GM12878 (cell line): ENCODE data around the gene WTAP. TPM values are rescaled to one million over a fixed set of nuclear protein-coding genes. Genes with fewer than 3 reads are reported as not detected.
"Not testable (repeated sequence)": the region's sequence is repeated elsewhere in the genome, so short reads cannot be mapped to it uniquely, and the experiment has no call there.

Source experiments
- ATAC-seq: fragments of 200-7000 bp; cut with Tn5 transposase; 3 replicates; pipeline ENCODE4 v1.9.1; 2020; ENCODE audit warnings: mild to moderate bottlenecking, moderate library complexity
- BruUV-seq: library from RNA; stranded (reverse); fragments of 400-500 nt; replicated peaks from 2 replicates; lab custom pipeline; 2021; lab: Mats Ljungman, UMichigan
- CTCF ChIA-PET: fragments of 300-600 bp; sonication (Branson Sonifier 250); formaldehyde crosslinking; extraction: SDS; loops from one replicate; lab custom pipeline; 2021; ENCODE audit warnings: inconsistent platforms; lab: Yijun Ruan, JAX
- POLR2A ChIA-PET: fragments of 350-600 bp; formaldehyde crosslinking; extraction: SDS; loops from one replicate; lab custom pipeline; 2021; ENCODE audit warnings: inconsistent platforms; lab: Charles Lee
- RAD21 ChIA-PET: fragments of 300-600 bp; sonication (Branson Sonifier 250); formaldehyde crosslinking; loops from one replicate; lab custom pipeline; 2023; ENCODE audit warnings: antibody characterized with exemption; ENCODE audit not compliant: unreplicated experiment; lab: Charles Lee
- SMC1A ChIA-PET: fragments of 300-600 bp; sonication (Branson Sonifier 250); formaldehyde crosslinking; loops from one replicate; lab custom pipeline; 2023; ENCODE audit not compliant: unreplicated experiment, uncharacterized antibody; lab: Charles Lee
- DNase-seq: peaks from one replicate; pipeline ENCODE4 v3.0.0-alpha.2; 2011; ENCODE audit warnings: low read depth, low spot score
- FAIRE-seq: peaks from 3 replicates; lab custom pipeline; 2011; peaks lifted over from hg19 to GRCh38; lab: Jason Lieb, UNC
- H2AFZ ChIP-seq: 2 replicates; pipeline ENCODE4 v1.6.0; 2011; ENCODE audit warnings: low read depth, low read length, control low read depth; ENCODE audit not compliant: control insufficient read depth
- H3K27ac ChIP-seq: 2 replicates; pipeline ENCODE4 v1.5.1; 2011; ENCODE audit warnings: control low read depth; ENCODE audit not compliant: control insufficient read depth, insufficient read depth
- H3K27me3 ChIP-seq, 2 experiments: replicated peaks in 1 of 2; 2 replicates each; pipeline versions ENCODE4 v1.6.0 to v1.6.1; 2011; ENCODE audit warnings: low read length in 1 of 2; ENCODE audit not compliant: control insufficient read depth in 2 of 2, insufficient read depth in 2 of 2
- H3K36me3 ChIP-seq, 2 experiments: 2 replicates each; pipeline ENCODE4 v1.5.1; 2011; ENCODE audit warnings: low read length in 1 of 2; ENCODE audit not compliant: control insufficient read depth in 2 of 2, insufficient read depth in 2 of 2
- H3K4me1 ChIP-seq: 2 replicates; pipeline ENCODE4 v1.6.1; 2011; ENCODE audit warnings: mild to moderate bottlenecking, low read length, moderate library complexity, mixed read lengths; ENCODE audit not compliant: control insufficient read depth, insufficient read depth
- H3K4me2 ChIP-seq: 2 replicates; pipeline ENCODE4 v1.6.0; 2011; ENCODE audit warnings: control low read depth; ENCODE audit not compliant: control insufficient read depth, insufficient read depth
- H3K4me3 ChIP-seq: fragments of 200-600 bp; sonication (generic); 2 replicates; pipeline ENCODE4 v1.5.1; 2016
- H3K79me2 ChIP-seq: 2 replicates; pipeline ENCODE4 v1.6.0; 2011; ENCODE audit warnings: low read length; ENCODE audit not compliant: control insufficient read depth, insufficient read depth
- H3K9ac ChIP-seq: 2 replicates; pipeline ENCODE4 v1.8.0; 2011; ENCODE audit warnings: low read length, control low read depth, mixed read lengths; ENCODE audit not compliant: control insufficient read depth, insufficient read depth
- H3K9me3 ChIP-seq: replicated peaks from 3 replicates; pipeline ENCODE4 v1.5.1; 2011; ENCODE audit warnings: mild to moderate bottlenecking, low read length; ENCODE audit not compliant: control insufficient read depth, insufficient read depth
- H4K20me1 ChIP-seq: 2 replicates; pipeline ENCODE4 v1.6.0; 2011; ENCODE audit not compliant: control insufficient read depth, insufficient read depth
- ESRRA ChIP-seq: IDR thresholded peaks from 2 replicates; pipeline ENCODE4 v1.6.1; 2012; ENCODE audit warnings: mild to moderate bottlenecking, low read length, improper control_type of control experiment
- EZH2 ChIP-seq: IDR thresholded peaks from 2 replicates; pipeline ENCODE4 v1.6.1; 2012; ENCODE audit warnings: low read depth, mild to moderate bottlenecking, control low read depth, inconsistent platforms, low read length, borderline replicate concordance; ENCODE audit not compliant: control insufficient read depth
- HCFC1 ChIP-seq: fragments of 150-350 bp; IDR thresholded peaks from 2 replicates; pipeline ENCODE4 v1.6.1; 2014; ENCODE audit warnings: low read length
- RELB ChIP-seq: fragments of 450-650 bp; IDR thresholded peaks from 2 replicates; pipeline ENCODE4 v1.6.1; 2017; ENCODE audit warnings: low read depth, mild to moderate bottlenecking, moderate library complexity
- WGBS: methylation state at CpG from one replicate; pipeline ENCODE4 v1.1.6; 2016; ENCODE audit warnings: low lambda C conversion rate; ENCODE audit not compliant: insufficient replicate concordance, insufficient coverage; ENCODE audit errors: missing lambda C conversion rate; 5-methylcytosine and 5-hydroxymethylcytosine counted together
- in situ Hi-C: fragments of 300-500 bp; cut with MboI; formaldehyde crosslinking; loops from 9 replicates; pipeline ENCODE4 v1.14.3; 2018; ENCODE audit warnings: mixed read lengths
- intact Hi-C: fragments of 100-400 bp; cut with micrococcal nuclease; formaldehyde crosslinking; loops from one replicate; pipeline ENCODE4 v1.14.2; 2022; ENCODE audit not compliant: unreplicated experiment
- polyA plus RNA-seq, 11 experiments: library from polyadenylated mRNA; depleted of rRNA in 4 of 11; unstranded in 6 of 11; stranded (reverse) in 5 of 11; fragments of >200 nt; fragmentation: Nextera tagmentation in 4 of 11; fragmentation: Illumina TruSeq in 1 of 11; extraction: Ambion mirVana in 4 of 11; extraction: Trizol in 1 of 11; gene quantifications; 1 replicate in 1 of 11; 2 replicates in 10 of 11; pipeline versions ENCODE4 v1.2.1 to v1.2.3, GENCODE V29; 2011 to 2016; ENCODE audit warnings: inconsistent platforms in 2 of 11, missing spikeins in 2 of 11, low read depth in 1 of 11
- total RNA-seq, 4 experiments: library from RNA; depleted of rRNA in 3 of 4; stranded (reverse); fragments of >200 nt in 3 of 4; fragmentation: Illumina TruSeq in 1 of 4; extraction: Trizol in 1 of 4; gene quantifications; 2 replicates each; pipeline versions ENCODE4 v1.2.1 to v1.2.3, GENCODE V29; 2013 to 2021

WTAP gene
- total and polyA plus RNA-seq, 10 of the 15 experiments (the other 5 are each of a cell fraction or from before 2014, with no cell fraction given), result 38.7 to 132 (median 83.1) TPM

- TF ChIP-seq RELB (no peak), EZH2 (no peak), HCFC1 (no peak), ESRRA (no peak)
Observed at GRCh38 chr6:159790956-159791598, 63.8 kb downstream of the WTAP start (continued).

DNA sequence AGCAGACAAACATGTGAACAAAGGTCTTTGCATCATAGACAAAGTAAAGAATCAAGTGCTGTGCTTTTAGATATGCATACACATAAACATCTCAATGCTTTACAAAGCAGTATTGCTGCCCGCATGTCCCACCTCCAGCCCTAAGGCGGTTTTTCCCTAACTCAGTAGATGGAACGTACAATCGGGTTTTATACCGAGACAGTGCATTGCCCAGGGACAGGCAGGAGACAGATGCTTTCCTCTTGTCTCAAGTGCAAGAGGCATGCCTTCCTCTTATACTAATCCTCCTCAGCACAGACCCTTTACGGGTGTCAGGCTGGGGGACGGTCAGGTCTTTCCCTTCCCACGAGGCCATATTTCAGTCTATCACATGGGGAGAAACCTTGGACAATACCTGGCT lies 67.7 kb downstream of the WTAP start:
- H3K4me1 ChIP-seq, H3K9ac ChIP-seq, in situ Hi-C loops, SMC1A ChIA-PET, H3K4me3 ChIP-seq, intact Hi-C loops, H3K9me3 ChIP-seq, H3K27ac ChIP-seq, FAIRE-seq, H3K4me2 ChIP-seq, ATAC-seq, BruUV-seq, H2AFZ ChIP-seq, DNase-seq, CTCF ChIA-PET, POLR2A ChIA-PET, RAD21 ChIA-PET, H4K20me1 ChIP-seq, H3K27me3 ChIP-seq: not testable (repeated sequence)
- peaks cover 38% of the 10 kb centered on the region for H3K79me2 ChIP-seq
- WGBS, result 90% methylated on average over 8 of the region's 8 CpGs
- peaks cover 1 to 23% of the 10 kb centered on the region in 2 experiments; a peak in 3 of 4 replicates for H3K36me3 ChIP-seq
